HUES48 (cell line): Measurements from ENCODE around the gene HMOX1.

Experiments
- H3K27ac ChIP-seq: one replicate; pipeline ENCODE4 v1.7.0; 2013; ENCODE audit warnings: low read depth, low read length, inconsistent platforms
- H3K27me3 ChIP-seq: 2 replicates; pipeline ENCODE4 v1.6.1; 2013; ENCODE audit warnings: mild to moderate bottlenecking, low read length; ENCODE audit not compliant: control insufficient read depth, insufficient read depth
- H3K36me3 ChIP-seq: 2 replicates; pipeline ENCODE4 v1.6.1; 2013; ENCODE audit warnings: low read length; ENCODE audit not compliant: control insufficient read depth, insufficient read depth
- H3K4me1 ChIP-seq: 2 replicates; pipeline ENCODE4 v1.6.1; 2013; ENCODE audit warnings: mild to moderate bottlenecking, low read length; ENCODE audit not compliant: control insufficient read depth, insufficient read depth
- H3K4me3 ChIP-seq: 2 replicates; pipeline ENCODE4 v1.5.1; 2013; ENCODE audit warnings: mild to moderate bottlenecking, low read depth, low read length
- H3K9ac ChIP-seq: 2 replicates; pipeline ENCODE4 v1.6.1; 2013; ENCODE audit warnings: mild to moderate bottlenecking, low read depth, low read length, moderate library complexity
- H3K9me3 ChIP-seq: 2 replicates; pipeline ENCODE4 v1.6.1; 2013; ENCODE audit warnings: low read length; ENCODE audit not compliant: control insufficient read depth, insufficient read depth

The HMOX1 gene

GRCh38 chr22:35424081-35424480 lies 43.2 kb downstream of the HMOX1 start:
- peaks cover 20% of the 10 kb centered on the region for H3K4me1 ChIP-seq
- H3K27me3 ChIP-seq: no peaks in the 10 kb centered on the region
- H3K9ac ChIP-seq: no peak overlapping the region
- peaks cover 91% of the 10 kb centered on the region for H3K36me3 ChIP-seq
- no peak overlapping the region for H3K27ac ChIP-seq
- H3K4me3 ChIP-seq: no peak overlapping the region
- H3K9me3 ChIP-seq: no peaks in the 10 kb centered on the region

DNA sequence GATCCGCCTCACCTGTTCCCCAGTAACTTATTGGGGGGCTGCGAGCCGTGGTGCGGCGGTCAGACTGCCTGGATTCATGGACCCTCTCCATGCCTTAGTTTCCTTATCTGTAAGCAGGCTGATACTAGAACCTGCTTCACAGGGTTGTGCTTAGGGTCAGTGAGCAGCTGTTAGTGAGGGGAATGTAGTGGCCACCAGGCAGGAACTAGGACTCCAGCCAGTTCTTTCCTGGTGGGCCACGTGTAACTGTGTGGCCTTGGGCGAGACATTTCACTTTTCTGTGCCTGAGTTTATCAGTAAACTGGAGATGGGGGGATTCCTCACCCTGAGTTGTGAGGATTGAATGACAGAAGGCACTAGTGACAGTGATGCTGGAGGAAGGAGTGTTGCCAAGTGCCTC lies 43.9 kb downstream of the HMOX1 start:
- peaks cover 84% of the 10 kb centered on the region for H3K36me3 ChIP-seq
- no peaks in the 10 kb centered on the region for H3K27me3 ChIP-seq
- no peak overlapping the region for H3K9ac ChIP-seq
- no peaks in the 10 kb centered on the region for H3K9me3 ChIP-seq
- H3K27ac ChIP-seq: no peak overlapping the region
- no peak overlapping the region for H3K4me3 ChIP-seq
- H3K4me1 ChIP-seq: peaks cover 20% of the 10 kb centered on the region

- Histone ChIP-seq H3K27me3 (no peaks in the 10 kb centered on the region), H3K9ac (no peak overlapping the region; the same call in 1 of the 2 replicates), H3K4me3 (no peak overlapping the region), H3K36me3 (peaks cover 76% of the 10 kb centered on the region), H3K9me3 (no peaks in the 10 kb centered on the region), H3K27ac (peak overlapping the region; percentile 74), H3K4me1 (peaks cover 20% of the 10 kb centered on the region)
These were observed 44.6 kb downstream of the HMOX1 start for GRCh38 chr22:35425546-35425945.

- H3K27ac ChIP-seq: peak overlapping the region; percentile 74
- H3K27me3 ChIP-seq: no peaks in the 10 kb centered on the region
- H3K9me3 ChIP-seq: no peaks in the 10 kb centered on the region
- peaks cover 23% of the 10 kb centered on the region for H3K4me1 ChIP-seq
- H3K36me3 ChIP-seq: peaks cover 73% of the 10 kb centered on the region
- H3K4me3 ChIP-seq: no peak overlapping the region
- 0 out of 2 replicates have a peak overlapping the region, but pooled peaks have one; percentile 1 for H3K9ac ChIP-seq
These were observed 45.3 kb downstream of the HMOX1 start for GRCh38 chr22:35425971-35426800.

DNA sequence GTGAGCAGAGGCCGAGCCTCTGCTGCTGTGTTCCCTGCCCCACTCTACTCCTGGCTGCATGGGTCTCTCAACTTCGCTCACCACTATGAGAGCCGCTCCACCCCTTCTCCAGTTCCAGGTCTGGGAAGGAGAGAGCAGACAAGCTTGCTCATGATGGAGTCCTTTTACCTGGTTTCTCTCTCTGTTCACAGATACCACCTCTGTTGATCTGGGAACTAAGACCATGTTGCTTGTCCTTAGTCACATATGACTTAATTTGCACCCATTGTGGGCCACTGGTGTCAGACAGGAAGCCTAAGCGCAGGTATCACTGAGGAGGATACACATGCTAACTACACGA lies 45.9 kb downstream of the HMOX1 start:
- peak overlapping the region; percentile 74 for H3K27ac ChIP-seq
- H3K36me3 ChIP-seq: peaks cover 73% of the 10 kb centered on the region
- H3K9ac ChIP-seq: no peak overlapping the region
- H3K4me3 ChIP-seq: no peak overlapping the region
- H3K27me3 ChIP-seq: no peaks in the 10 kb centered on the region
- H3K4me1 ChIP-seq: peaks cover 24% of the 10 kb centered on the region
- no peaks in the 10 kb centered on the region for H3K9me3 ChIP-seq

DNA sequence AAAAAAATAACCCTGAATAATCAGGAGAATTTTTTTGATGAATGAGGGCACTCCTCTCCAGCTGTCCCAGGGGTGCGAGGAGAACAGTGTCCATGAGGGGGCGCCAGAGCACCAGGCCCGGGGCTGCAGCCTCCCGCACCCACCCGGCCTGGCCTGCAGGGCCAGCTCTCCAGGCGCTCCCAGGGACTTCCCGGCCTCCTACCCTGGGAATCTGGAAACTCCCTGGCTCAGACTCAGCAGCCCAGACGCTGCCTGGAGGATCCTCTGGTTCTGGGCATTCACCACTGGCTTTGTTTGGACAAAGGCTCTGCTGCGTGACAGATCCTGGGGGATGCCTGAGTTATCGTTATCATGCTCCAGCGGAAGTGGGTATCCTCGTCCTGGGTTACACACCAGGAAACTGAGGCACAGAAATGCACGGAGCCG lies 50.0 kb downstream of the HMOX1 start:
- Histone ChIP-seq H3K36me3 (peaks cover 60% of the 10 kb centered on the region), H3K9me3 (no peaks in the 10 kb centered on the region; the same call in 1 of the 2 replicates)

GRCh38 chr22:35431483-35432227 lies 50.8 kb downstream of the HMOX1 start:
- H3K27me3 ChIP-seq: no peaks in the 10 kb centered on the region
- no peaks in the 10 kb centered on the region; the same call in 1 of the 2 replicates for H3K9me3 ChIP-seq
- H3K27ac ChIP-seq: no peak overlapping the region
- no peak overlapping the region for H3K9ac ChIP-seq
- H3K36me3 ChIP-seq: peaks cover 54% of the 10 kb centered on the region
- no peak overlapping the region for H3K4me3 ChIP-seq
- peaks cover 10% of the 10 kb centered on the region for H3K4me1 ChIP-seq

More for the DNA sequence above, 50.0 kb downstream of the HMOX1 start:
- Histone ChIP-seq H3K27ac (no peak overlapping the region), H3K4me3 (no peak overlapping the region), H3K4me1 (peaks cover 17% of the 10 kb centered on the region), H3K9ac (no peak overlapping the region), H3K27me3 (no peaks in the 10 kb centered on the region)

DNA sequence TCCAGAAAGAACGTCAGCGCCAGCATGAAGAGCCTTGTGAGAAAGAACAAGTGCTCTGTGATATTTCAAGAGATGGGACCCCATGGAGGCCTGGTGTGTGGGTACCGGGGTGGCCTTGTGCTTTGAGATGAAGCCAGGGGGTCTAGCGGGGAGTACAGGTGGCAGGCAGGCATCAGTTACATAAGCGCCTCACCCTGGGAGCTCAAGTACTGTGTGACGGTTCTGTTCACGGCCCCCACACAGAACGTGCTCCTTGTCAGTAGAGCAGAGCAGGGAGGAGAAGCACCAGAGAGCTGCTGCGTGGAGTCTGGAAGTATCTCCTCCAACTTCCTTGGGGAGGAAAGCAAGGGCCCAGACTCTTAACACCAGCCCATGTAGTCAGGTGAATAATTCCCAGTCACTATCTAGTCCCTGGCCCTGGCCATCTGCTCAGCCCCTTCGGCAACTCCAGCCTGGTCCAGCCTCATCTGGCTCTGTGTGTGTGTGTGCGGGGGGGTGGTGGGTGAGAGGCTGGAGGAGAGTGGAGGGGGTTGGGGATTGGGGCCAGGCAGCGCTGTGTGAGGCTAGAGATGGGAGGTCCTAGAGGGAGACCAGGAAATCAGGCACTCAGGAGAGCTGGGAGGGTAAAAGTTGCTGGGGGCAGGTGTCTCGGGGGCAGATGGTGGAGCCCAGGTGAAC lies 51.5 kb downstream of the HMOX1 start:
- Histone ChIP-seq H3K9me3 (no peaks in the 10 kb centered on the region; the same call in 1 of the 2 replicates), H3K27ac (no peak overlapping the region), H3K4me3 (no peak overlapping the region), H3K36me3 (peaks cover 47% of the 10 kb centered on the region), H3K27me3 (no peaks in the 10 kb centered on the region), H3K9ac (no peak overlapping the region), H3K4me1 (peaks cover 4% of the 10 kb centered on the region; the same call in 1 of the 2 replicates)

- Histone ChIP-seq H3K4me3 (no peak overlapping the region), H3K4me1 (peaks cover 4% of the 10 kb centered on the region; the same call in 1 of the 2 replicates), H3K36me3 (peaks cover 37% of the 10 kb centered on the region), H3K9ac (no peak overlapping the region), H3K9me3 (no peaks in the 10 kb centered on the region; the same call in 1 of the 2 replicates), H3K27ac (no peak overlapping the region), H3K27me3 (no peaks in the 10 kb centered on the region)
These were observed 53.3 kb downstream of the HMOX1 start for GRCh38 chr22:35434061-35434710.

DNA sequence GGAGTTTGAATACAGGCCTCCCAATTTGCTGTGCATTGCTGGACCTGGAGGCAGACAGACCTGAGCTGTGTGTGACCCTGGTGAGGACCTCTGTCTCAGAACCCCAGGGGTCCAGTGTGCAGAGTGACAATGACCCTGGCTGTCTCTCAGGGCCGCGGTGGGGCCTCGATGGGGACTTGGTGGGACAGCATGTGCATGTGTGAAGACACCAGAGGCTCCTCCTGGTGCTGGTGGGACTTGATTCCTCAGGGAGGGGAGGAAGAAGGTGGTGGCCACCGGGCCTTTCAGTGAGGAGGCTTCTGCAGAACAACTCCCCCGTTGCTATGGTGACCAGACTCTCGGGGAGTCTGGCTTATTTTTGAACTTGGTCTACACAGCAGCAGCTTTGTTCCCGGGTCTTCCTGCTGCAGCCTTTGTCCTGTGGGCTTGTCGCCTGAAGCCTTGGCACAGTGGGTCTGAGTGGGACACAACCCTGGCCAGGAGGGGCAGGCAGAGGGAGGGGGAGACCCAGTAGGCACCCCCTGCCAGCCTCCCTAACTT lies 54.4 kb downstream of the HMOX1 start:
- Histone ChIP-seq H3K27me3 (no peaks in the 10 kb centered on the region), H3K36me3 (peaks cover 37% of the 10 kb centered on the region), H3K9ac (no peak overlapping the region), H3K9me3 (no peaks in the 10 kb centered on the region; the same call in 1 of the 2 replicates), H3K27ac (no peak overlapping the region), H3K4me1 (peaks cover 4% of the 10 kb centered on the region; the same call in 1 of the 2 replicates), H3K4me3 (no peak overlapping the region)
